Measurements from ENCODE around the gene DHRSX.
"Not testable (repeated sequence)": the region's sequence is repeated elsewhere in the genome, so short reads cannot be mapped to it uniquely, and the experiment has no call there.

Gene DHRSX

GRCh38 chrX:2350703-2351102 lies 150.1 kb downstream of the DHRSX start:
- not testable (repeated sequence) for H3K36me3 ChIP-seq (ENCODE audit: insufficient read depth, low read depth, low read length); H3K4me1 ChIP-seq (ENCODE audit: insufficient read depth, low read length); H3K27ac ChIP-seq (ENCODE audit: low read length); H3K9me3 ChIP-seq (ENCODE audit: insufficient read depth, low read depth, low read length); H3K27me3 ChIP-seq (ENCODE audit: insufficient read depth, low read length); H3K4me3 ChIP-seq (ENCODE audit: low read length); H3K9ac ChIP-seq (ENCODE audit: low read depth, low read length)

DNA sequence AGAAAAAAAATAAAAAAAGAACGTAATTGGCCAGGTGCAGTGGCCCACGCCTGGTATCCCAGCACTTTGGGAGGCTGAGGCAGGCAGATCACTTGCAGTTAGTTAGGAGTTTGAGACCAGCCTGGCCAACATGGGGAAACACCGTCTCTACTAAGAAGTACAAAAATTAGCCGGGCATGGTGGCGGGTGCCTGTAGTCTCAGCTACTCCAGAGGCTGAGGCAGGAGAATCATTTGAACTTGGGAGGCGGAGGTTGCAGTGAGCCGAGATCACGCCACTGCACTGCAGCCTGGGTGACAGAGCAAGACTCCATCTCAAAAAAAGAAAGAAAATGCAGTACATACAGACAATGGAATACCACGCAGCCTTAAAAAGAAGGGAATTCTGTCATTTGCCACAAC lies 150.7 kb downstream of the DHRSX start:
- not testable (repeated sequence) for H3K27ac ChIP-seq (ENCODE audit: low read length); H3K27me3 ChIP-seq (ENCODE audit: insufficient read depth, low read length); H3K9ac ChIP-seq (ENCODE audit: low read depth, low read length); H3K36me3 ChIP-seq (ENCODE audit: insufficient read depth, low read depth, low read length); H3K4me3 ChIP-seq (ENCODE audit: low read length); H3K4me1 ChIP-seq (ENCODE audit: insufficient read depth, low read length); H3K9me3 ChIP-seq (ENCODE audit: insufficient read depth, low read depth, low read length)

GRCh38 chrX:2348211-2348610 lies 152.6 kb downstream of the DHRSX start:
- H3K27ac ChIP-seq (ENCODE audit: low read length): no peak overlapping the region
- H3K36me3 ChIP-seq (ENCODE audit: insufficient read depth, low read depth, low read length): no peaks in the 10 kb centered on the region
- no peaks in the 10 kb centered on the region for H3K9me3 ChIP-seq (ENCODE audit: insufficient read depth, low read depth, low read length)
- H3K4me3 ChIP-seq (ENCODE audit: low read length): no peak overlapping the region
- no peaks in the 10 kb centered on the region for H3K27me3 ChIP-seq (ENCODE audit: insufficient read depth, low read length)
- H3K9ac ChIP-seq (ENCODE audit: low read depth, low read length): no peak overlapping the region
- no peaks in the 10 kb centered on the region; the same call in 1 of the 2 replicates for H3K4me1 ChIP-seq (ENCODE audit: insufficient read depth, low read length)

- peaks cover 9% of the 10 kb centered on the region; the same call in 1 of the 2 replicates for H3K4me1 ChIP-seq (ENCODE audit: insufficient read depth, low read length)
- no peak overlapping the region for H3K4me3 ChIP-seq (ENCODE audit: low read length)
- H3K27me3 ChIP-seq (ENCODE audit: insufficient read depth, low read length): no peaks in the 10 kb centered on the region
- no peaks in the 10 kb centered on the region for H3K9me3 ChIP-seq (ENCODE audit: insufficient read depth, low read depth, low read length)
- H3K9ac ChIP-seq (ENCODE audit: low read depth, low read length): no peak overlapping the region
- H3K36me3 ChIP-seq (ENCODE audit: insufficient read depth, low read depth, low read length): no peaks in the 10 kb centered on the region
- no peak overlapping the region for H3K27ac ChIP-seq (ENCODE audit: low read length)
These were observed 154.6 kb downstream of the DHRSX start for GRCh38 chrX:2346158-2346557.

DNA sequence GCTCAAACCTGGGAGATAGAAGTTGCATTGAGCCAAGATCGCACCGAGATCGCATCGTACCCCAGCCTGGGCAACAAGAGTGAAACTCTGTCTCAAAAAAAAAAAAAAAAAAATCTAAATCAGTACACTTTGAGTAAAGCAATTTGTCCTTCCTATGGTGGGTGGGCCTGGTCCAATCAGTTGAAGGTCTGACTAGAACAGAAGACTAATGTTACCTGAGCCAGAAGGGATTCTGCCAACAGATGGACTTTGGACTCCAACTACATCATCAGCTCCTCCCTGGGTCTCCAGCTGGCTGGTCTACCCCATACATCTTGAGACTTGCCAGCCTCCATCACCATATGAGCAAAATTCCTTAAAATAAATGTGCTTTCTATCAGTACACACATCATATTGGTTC lies 155.2 kb downstream of the DHRSX start:
- H3K4me3 ChIP-seq (ENCODE audit: low read length): no peak overlapping the region
- H3K36me3 ChIP-seq (ENCODE audit: insufficient read depth, low read depth, low read length): no peaks in the 10 kb centered on the region; the same call in 1 of the 2 replicates
- no peaks in the 10 kb centered on the region for H3K9me3 ChIP-seq (ENCODE audit: insufficient read depth, low read depth, low read length)
- no peak overlapping the region for H3K9ac ChIP-seq (ENCODE audit: low read depth, low read length)
- no peaks in the 10 kb centered on the region for H3K27me3 ChIP-seq (ENCODE audit: insufficient read depth, low read length)
- H3K4me1 ChIP-seq (ENCODE audit: insufficient read depth, low read length): peaks cover 9% of the 10 kb centered on the region; the same call in 1 of the 2 replicates
- H3K27ac ChIP-seq (ENCODE audit: low read length): no peak overlapping the region

- no peaks in the 10 kb centered on the region for H3K9me3 ChIP-seq (ENCODE audit: insufficient read depth, low read depth, low read length)
- no peak overlapping the region for H3K4me3 ChIP-seq (ENCODE audit: low read length)
- H3K27me3 ChIP-seq (ENCODE audit: insufficient read depth, low read length): no peaks in the 10 kb centered on the region
- H3K9ac ChIP-seq (ENCODE audit: low read depth, low read length): no peak overlapping the region
- H3K4me1 ChIP-seq (ENCODE audit: insufficient read depth, low read length): peaks cover 9% of the 10 kb centered on the region; the same call in 1 of the 2 replicates
- no peaks in the 10 kb centered on the region; the same call in 1 of the 2 replicates for H3K36me3 ChIP-seq (ENCODE audit: insufficient read depth, low read depth, low read length)
- H3K27ac ChIP-seq (ENCODE audit: low read length): no peak overlapping the region
These were observed 157.4 kb downstream of the DHRSX start for GRCh38 chrX:2343413-2343812.

GRCh38 chrX:2342874-2343273 lies 157.9 kb downstream of the DHRSX start:
- no peaks in the 10 kb centered on the region for H3K27me3 ChIP-seq (ENCODE audit: insufficient read depth, low read length)
- H3K9ac ChIP-seq (ENCODE audit: low read depth, low read length): no peak overlapping the region
- no peaks in the 10 kb centered on the region; the same call in 1 of the 2 replicates for H3K36me3 ChIP-seq (ENCODE audit: insufficient read depth, low read depth, low read length)
- H3K9me3 ChIP-seq (ENCODE audit: insufficient read depth, low read depth, low read length): no peaks in the 10 kb centered on the region
- no peak overlapping the region for H3K4me3 ChIP-seq (ENCODE audit: low read length)
- H3K27ac ChIP-seq (ENCODE audit: low read length): no peak overlapping the region
- H3K4me1 ChIP-seq (ENCODE audit: insufficient read depth, low read length): peaks cover 9% of the 10 kb centered on the region; the same call in 1 of the 2 replicates

- H3K27me3 ChIP-seq (ENCODE audit: insufficient read depth, low read length): no peaks in the 10 kb centered on the region
- H3K4me1 ChIP-seq (ENCODE audit: insufficient read depth, low read length): peaks cover 9% of the 10 kb centered on the region; the same call in 1 of the 2 replicates
- H3K9me3 ChIP-seq (ENCODE audit: insufficient read depth, low read depth, low read length): no peaks in the 10 kb centered on the region
- H3K9ac ChIP-seq (ENCODE audit: low read depth, low read length): no peak overlapping the region
- no peak overlapping the region for H3K27ac ChIP-seq (ENCODE audit: low read length)
- H3K4me3 ChIP-seq (ENCODE audit: low read length): no peak overlapping the region
- H3K36me3 ChIP-seq (ENCODE audit: insufficient read depth, low read depth, low read length): no peaks in the 10 kb centered on the region; the same call in 1 of the 2 replicates
These were observed 158.5 kb downstream of the DHRSX start for GRCh38 chrX:2342281-2342688.

- no peak overlapping the region for H3K9ac ChIP-seq (ENCODE audit: low read depth, low read length)
- H3K27me3 ChIP-seq (ENCODE audit: insufficient read depth, low read length): no peaks in the 10 kb centered on the region
- H3K9me3 ChIP-seq (ENCODE audit: insufficient read depth, low read depth, low read length): no peaks in the 10 kb centered on the region
- peaks cover 9% of the 10 kb centered on the region; the same call in 1 of the 2 replicates for H3K4me1 ChIP-seq (ENCODE audit: insufficient read depth, low read length)
- no peak overlapping the region for H3K27ac ChIP-seq (ENCODE audit: low read length)
- no peaks in the 10 kb centered on the region; the same call in 1 of the 2 replicates for H3K36me3 ChIP-seq (ENCODE audit: insufficient read depth, low read depth, low read length)
- H3K4me3 ChIP-seq (ENCODE audit: low read length): no peak overlapping the region
These were observed 159.8 kb downstream of the DHRSX start for GRCh38 chrX:2340991-2341390.

DNA sequence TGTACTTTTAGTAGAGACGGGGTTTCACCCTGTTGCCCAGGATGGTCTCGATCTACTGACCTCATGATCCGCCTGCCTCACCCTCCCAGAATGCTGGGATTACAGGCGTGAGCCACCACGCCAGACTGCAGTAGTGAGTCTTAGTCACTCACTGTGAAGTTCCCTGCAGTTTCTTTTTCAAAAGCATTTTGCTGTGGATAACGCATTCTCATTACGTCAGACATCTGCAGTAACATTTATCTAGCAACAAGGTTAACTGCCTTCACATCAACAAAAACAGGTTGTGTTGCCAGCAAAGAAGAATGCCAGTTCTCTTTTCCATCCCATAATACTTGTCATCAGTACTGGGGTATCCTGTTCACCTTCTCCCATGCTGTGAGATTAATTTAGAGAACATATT lies 164.6 kb downstream of the DHRSX start:
- no peak overlapping the region for H3K9ac ChIP-seq (ENCODE audit: low read depth, low read length)
- H3K27me3 ChIP-seq (ENCODE audit: insufficient read depth, low read length): no peaks in the 10 kb centered on the region
- H3K36me3 ChIP-seq (ENCODE audit: insufficient read depth, low read depth, low read length): no peaks in the 10 kb centered on the region; the same call in 1 of the 2 replicates
- H3K9me3 ChIP-seq (ENCODE audit: insufficient read depth, low read depth, low read length): no peaks in the 10 kb centered on the region
- H3K4me1 ChIP-seq (ENCODE audit: insufficient read depth, low read length): no peaks in the 10 kb centered on the region
- H3K4me3 ChIP-seq (ENCODE audit: low read length): no peak overlapping the region
- no peak overlapping the region for H3K27ac ChIP-seq (ENCODE audit: low read length)

- H3K4me3 ChIP-seq (ENCODE audit: low read length): no peak overlapping the region
- no peaks in the 10 kb centered on the region for H3K36me3 ChIP-seq (ENCODE audit: insufficient read depth, low read depth, low read length)
- no peaks in the 10 kb centered on the region for H3K4me1 ChIP-seq (ENCODE audit: insufficient read depth, low read length)
- H3K9me3 ChIP-seq (ENCODE audit: insufficient read depth, low read depth, low read length): no peaks in the 10 kb centered on the region
- no peak overlapping the region for H3K9ac ChIP-seq (ENCODE audit: low read depth, low read length)
- H3K27ac ChIP-seq (ENCODE audit: low read length): no peak overlapping the region
- H3K27me3 ChIP-seq (ENCODE audit: insufficient read depth, low read length): no peaks in the 10 kb centered on the region
These were observed 166.5 kb downstream of the DHRSX start for GRCh38 chrX:2334237-2334636.

GRCh38 chrX:2332252-2332651 lies 168.5 kb downstream of the DHRSX start:
- H3K9ac ChIP-seq (ENCODE audit: low read depth, low read length): no peak overlapping the region
- H3K4me3 ChIP-seq (ENCODE audit: low read length): no peak overlapping the region
- H3K27me3 ChIP-seq (ENCODE audit: insufficient read depth, low read length): no peaks in the 10 kb centered on the region
- no peaks in the 10 kb centered on the region for H3K4me1 ChIP-seq (ENCODE audit: insufficient read depth, low read length)
- H3K36me3 ChIP-seq (ENCODE audit: insufficient read depth, low read depth, low read length): no peaks in the 10 kb centered on the region
- H3K9me3 ChIP-seq (ENCODE audit: insufficient read depth, low read depth, low read length): no peaks in the 10 kb centered on the region
- H3K27ac ChIP-seq (ENCODE audit: low read length): no peak overlapping the region

All from iPS-20b (cell line).